Measurements from ENCODE around the gene MYOCOS. TPM values are rescaled to one million over a fixed set of nuclear protein-coding genes. Genes with fewer than 3 reads are reported as not detected.

The MYOCOS gene
- total and polyA plus RNA-seq, 9 of the 15 experiments (the other 6 are each of a cell fraction or from before 2014, with no cell fraction given), result 0.07 TPM; not detected in 7

DNA sequence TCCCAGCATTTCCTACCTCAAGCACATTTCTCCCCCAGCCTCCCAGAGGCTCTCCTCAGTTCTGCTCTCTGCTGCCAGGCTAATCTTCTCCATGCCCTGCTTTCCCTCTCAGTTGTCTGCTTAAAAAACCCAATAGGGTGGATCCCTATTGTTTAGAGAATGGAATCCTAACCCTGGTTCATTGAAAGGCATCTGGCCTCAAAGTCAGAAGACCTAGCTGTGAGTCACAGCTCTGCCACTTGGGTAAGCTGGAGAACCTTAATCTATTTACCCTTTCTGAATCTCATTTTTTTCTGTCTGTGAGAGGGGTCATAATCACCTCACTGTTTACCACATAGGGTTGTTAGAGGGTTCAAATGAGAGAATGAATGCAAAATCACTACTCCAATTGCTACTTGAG lies 42.9 kb downstream of the MYOCOS start:
- no peak for FAIRE-seq
- intact Hi-C loops (cut with micrococcal nuclease), result no loop called here
- no peak for ATAC-seq
- no peaks in the 10 kb centered on the region for H3K9me1 ChIP-seq (ENCODE audit: control insufficient read depth, insufficient read depth, low read length)
- no TSS peak for BruUV-seq (replicated peaks)
- no peak overlapping the region for H3K4me2 ChIP-seq (ENCODE audit: insufficient read depth, low read length)
- H3K79me2 ChIP-seq (ENCODE audit: control insufficient read depth, insufficient read depth, low read length), result no peaks in the 10 kb centered on the region
- no peak overlapping the region for H3K27ac ChIP-seq (ENCODE audit: extremely low read depth, low read depth, low read length)
- no peak for TF ChIP-seq ETV1 (tag; conservative IDR thresholded peaks at IDR 0.05; ENCODE audit: low read depth)
- TF ChIP-seq, protein P1, sequence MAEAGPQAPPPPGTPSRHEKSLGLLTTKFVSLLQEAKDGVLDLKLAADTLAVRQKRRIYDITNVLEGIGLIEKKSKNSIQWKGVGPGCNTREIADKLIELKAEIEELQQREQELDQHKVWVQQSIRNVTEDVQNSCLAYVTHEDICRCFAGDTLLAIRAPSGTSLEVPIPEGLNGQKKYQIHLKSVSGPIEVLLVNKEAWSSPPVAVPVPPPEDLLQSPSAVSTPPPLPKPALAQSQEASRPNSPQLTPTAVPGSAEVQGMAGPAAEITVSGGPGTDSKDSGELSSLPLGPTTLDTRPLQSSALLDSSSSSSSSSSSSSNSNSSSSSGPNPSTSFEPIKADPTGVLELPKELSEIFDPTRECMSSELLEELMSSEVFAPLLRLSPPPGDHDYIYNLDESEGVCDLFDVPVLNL (CRISPR knock-in tag; IDR thresholded peaks at IDR 0.05; ENCODE audit: low read depth), result no peak
- no peaks in the 10 kb centered on the region for H3K4me1 ChIP-seq (replicated peaks in 1 of 2; ENCODE audit: control insufficient read depth in 2 of 2, insufficient read depth in 2 of 2, low read length in 2 of 2)
- H3K4me3 ChIP-seq, result no peak overlapping the region
- no peaks in the 10 kb centered on the region for H4K20me1 ChIP-seq (replicated peaks; ENCODE audit: control insufficient read depth, insufficient read depth, low read length)
- H2AFZ ChIP-seq (ENCODE audit: low read depth, low read length), result no peak overlapping the region
- H3K9ac ChIP-seq (ENCODE audit: insufficient read depth in 1 of 2, low read depth in 2 of 2, low read length in 2 of 2), result no peak overlapping the region
- ChIA-PET POLR2A (interaction anchor here (1.2 kb wide), 1 partner anchor 51 kb away, joined by 3 read pairs; no protein-coding TSS in a partner anchor), CTCF (ENCODE audit: low intra/inter-chr PET ratio) (no interaction called here)
- in situ Hi-C loops (cut with MboI), result no loop called here
- H3K27me3 ChIP-seq (ENCODE audit: control insufficient read depth in 2 of 2, insufficient read depth in 2 of 2, low read length in 2 of 2), result peaks cover 16 to 29% of the 10 kb centered on the region in 2 experiments
- no peaks in the 10 kb centered on the region for H3K36me3 ChIP-seq (ENCODE audit: control insufficient read depth, insufficient read depth, low read length)
- DNase-seq (ENCODE audit: extremely low read depth in 1 of 4, low spot score in 3 of 4), result no peak
- H3K9me3 ChIP-seq (replicated peaks; ENCODE audit: control insufficient read depth, insufficient read depth, low read depth, low read length), result no peaks in the 10 kb centered on the region

DNA sequence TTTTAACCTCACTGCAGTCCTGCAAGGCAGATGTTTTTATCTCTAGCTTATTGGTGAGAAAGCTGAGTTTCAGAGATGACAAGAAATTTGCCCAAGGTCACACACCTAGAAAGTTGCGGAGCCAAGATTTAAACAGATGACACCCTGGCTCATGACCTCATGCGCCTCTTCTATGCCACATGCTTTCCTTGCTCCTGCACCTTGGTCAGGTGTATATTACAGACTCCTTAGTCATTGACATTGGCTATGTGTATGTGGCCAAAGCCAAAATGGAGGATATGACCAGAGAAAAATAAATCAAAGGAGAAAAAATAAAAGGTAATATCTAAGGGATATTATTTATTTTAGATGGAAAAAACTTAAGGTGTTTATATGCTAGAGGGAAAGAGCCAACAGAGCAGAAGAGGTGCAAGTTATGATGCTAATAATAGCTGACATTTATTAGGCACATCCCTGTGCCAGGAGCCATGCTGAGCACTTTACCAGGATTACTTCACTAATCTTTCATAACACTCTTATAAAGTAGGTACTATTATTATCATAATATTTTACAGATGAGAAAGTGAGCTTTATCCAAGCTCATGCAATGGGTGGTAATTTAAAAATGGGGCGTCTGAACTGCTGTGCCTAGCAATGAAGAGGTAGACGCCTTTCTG lies 44.2 kb downstream of the MYOCOS start:
- POLR2A ChIA-PET, result interaction anchor here (1.2 kb wide), 1 partner anchor 50 kb away, joined by 3 read pairs; no protein-coding TSS in a partner anchor
- no peak overlapping the region for H3K9ac ChIP-seq (ENCODE audit: insufficient read depth in 1 of 2, low read depth in 2 of 2, low read length in 2 of 2)
- intact Hi-C loops (cut with micrococcal nuclease) (no loop called here), in situ Hi-C loops (cut with MboI) (no loop called here)
- H3K27me3 ChIP-seq (ENCODE audit: control insufficient read depth in 2 of 2, insufficient read depth in 2 of 2, low read length in 2 of 2), result peaks cover 26 to 38% of the 10 kb centered on the region in 2 experiments
- whole genome bisulfite sequencing (ENCODE audit: insufficient coverage, low coverage, missing lambda C conversion rate), result 1% methylated on average over 4 of the region's 4 CpGs
- CTCF ChIA-PET (ENCODE audit: low intra/inter-chr PET ratio), result no interaction called here
- TF ChIP-seq, protein P2, sequence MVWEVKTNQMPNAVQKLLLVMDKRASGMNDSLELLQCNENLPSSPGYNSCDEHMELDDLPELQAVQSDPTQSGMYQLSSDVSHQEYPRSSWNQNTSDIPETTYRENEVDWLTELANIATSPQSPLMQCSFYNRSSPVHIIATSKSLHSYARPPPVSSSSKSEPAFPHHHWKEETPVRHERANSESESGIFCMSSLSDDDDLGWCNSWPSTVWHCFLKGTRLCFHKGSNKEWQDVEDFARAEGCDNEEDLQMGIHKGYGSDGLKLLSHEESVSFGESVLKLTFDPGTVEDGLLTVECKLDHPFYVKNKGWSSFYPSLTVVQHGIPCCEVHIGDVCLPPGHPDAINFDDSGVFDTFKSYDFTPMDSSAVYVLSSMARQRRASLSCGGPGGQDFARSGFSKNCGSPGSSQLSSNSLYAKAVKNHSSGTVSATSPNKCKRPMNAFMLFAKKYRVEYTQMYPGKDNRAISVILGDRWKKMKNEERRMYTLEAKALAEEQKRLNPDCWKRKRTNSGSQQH (CRISPR knock-in tag; IDR thresholded peaks at IDR 0.05), result no peak
- DNase-seq (ENCODE audit: extremely low read depth in 1 of 4, low spot score in 3 of 4), result no peak
- H3K27ac ChIP-seq (ENCODE audit: extremely low read depth, low read depth, low read length), result no peak overlapping the region
- FAIRE-seq, result no peak
- no TSS peak for BruUV-seq (replicated peaks)
- no peak overlapping the region for H3K4me3 ChIP-seq
- H3K4me1 ChIP-seq (replicated peaks in 1 of 2; ENCODE audit: control insufficient read depth in 2 of 2, insufficient read depth in 2 of 2, low read length in 2 of 2), result peaks cover 0 to 5% of the 10 kb centered on the region in 2 experiments; a peak in 3 of 5 replicates
- no peaks in the 10 kb centered on the region for H3K36me3 ChIP-seq (ENCODE audit: control insufficient read depth, insufficient read depth, low read length)
- no peaks in the 10 kb centered on the region for H3K9me3 ChIP-seq (replicated peaks; ENCODE audit: control insufficient read depth, insufficient read depth, low read depth, low read length)
- no peaks in the 10 kb centered on the region for H3K79me2 ChIP-seq (ENCODE audit: control insufficient read depth, insufficient read depth, low read length)
- H2AFZ ChIP-seq (ENCODE audit: low read depth, low read length), result no peak overlapping the region
- no peaks in the 10 kb centered on the region for H4K20me1 ChIP-seq (replicated peaks; ENCODE audit: control insufficient read depth, insufficient read depth, low read length)
- ATAC-seq, result no peak
- H3K4me2 ChIP-seq (ENCODE audit: insufficient read depth, low read length), result no peak overlapping the region
- H3K9me1 ChIP-seq (ENCODE audit: control insufficient read depth, insufficient read depth, low read length), result no peaks in the 10 kb centered on the region
